Cardiac muscle cell (in vitro differentiated cells and primary cell): Measurements from ENCODE around the gene DNAJB12. TPM values are rescaled to one million over a fixed set of nuclear protein-coding genes. Genes with fewer than 3 reads are reported as not detected.
A peak's percentile ranks its signal among the peaks of the same experiment; 100 is the strongest.
"Not testable (repeated sequence)": the region's sequence is repeated elsewhere in the genome, so short reads cannot be mapped to it uniquely, and the experiment has no call there.

Experiments
- DNase-seq, 2 donors: peaks; one replicate each; pipeline versions ENCODE4 v3.0.0 to v3.0.0-alpha.2; 2010 to 2017; ENCODE audit warnings: low read depth in 1 of 2, low spot score in 1 of 2
- H3K27ac ChIP-seq: fragments of 200-600 bp; sonication (generic); 2 replicates; pipeline ENCODE4 v1.5.1; 2016
- H3K27me3 ChIP-seq: fragments of 200-600 bp; sonication (generic); 2 replicates; pipeline ENCODE4 v1.6.0; 2016; ENCODE audit warnings: control low read depth
- H3K36me3 ChIP-seq: fragments of 200-600 bp; sonication (generic); 2 replicates; pipeline ENCODE4 v1.5.1; 2016; ENCODE audit warnings: control low read depth
- H3K4me1 ChIP-seq: fragments of 200-600 bp; sonication (generic); 2 replicates; pipeline ENCODE4 v1.8.1; 2017; ENCODE audit warnings: low read depth, mild to moderate bottlenecking, mixed run types
- H3K4me3 ChIP-seq: fragments of 200-600 bp; sonication (generic); 2 replicates; pipeline ENCODE4 v1.5.1; 2016; ENCODE audit warnings: mild to moderate bottlenecking
- H3K9me3 ChIP-seq: fragments of 200-600 bp; sonication (generic); 2 replicates; pipeline ENCODE4 v1.5.1; 2017; ENCODE audit warnings: low read depth, mild to moderate bottlenecking, control low read depth
- polyA plus RNA-seq: library from polyadenylated mRNA; unstranded; fragments of >200 nt; fragmentation: Nextera tagmentation; extraction: Ambion mirVana; gene quantifications from 2 replicates; pipeline ENCODE4 v1.2.1, GENCODE V29; 2016
- total RNA-seq: library from RNA; depleted of rRNA; stranded (reverse); fragments of >200 nt; gene quantifications from 2 replicates; pipeline ENCODE4 v1.2.3, GENCODE V29; 2016
- TF ChIP-seq, protein P1 (sequence below): IDR thresholded peaks from 2 replicates; pipeline ENCODE4 v1.5.1; 2012; ENCODE audit warnings: low read depth, mild to moderate bottlenecking, low read length

DNAJB12 gene
- total and polyA plus RNA-seq, 2 experiments from 2014 or later = 23.8 to 32.0 TPM

GRCh38 chr10:72353028-72353964, 1.4 kb downstream of the DNAJB12 start:
- TF ChIP-seq, protein P1, sequence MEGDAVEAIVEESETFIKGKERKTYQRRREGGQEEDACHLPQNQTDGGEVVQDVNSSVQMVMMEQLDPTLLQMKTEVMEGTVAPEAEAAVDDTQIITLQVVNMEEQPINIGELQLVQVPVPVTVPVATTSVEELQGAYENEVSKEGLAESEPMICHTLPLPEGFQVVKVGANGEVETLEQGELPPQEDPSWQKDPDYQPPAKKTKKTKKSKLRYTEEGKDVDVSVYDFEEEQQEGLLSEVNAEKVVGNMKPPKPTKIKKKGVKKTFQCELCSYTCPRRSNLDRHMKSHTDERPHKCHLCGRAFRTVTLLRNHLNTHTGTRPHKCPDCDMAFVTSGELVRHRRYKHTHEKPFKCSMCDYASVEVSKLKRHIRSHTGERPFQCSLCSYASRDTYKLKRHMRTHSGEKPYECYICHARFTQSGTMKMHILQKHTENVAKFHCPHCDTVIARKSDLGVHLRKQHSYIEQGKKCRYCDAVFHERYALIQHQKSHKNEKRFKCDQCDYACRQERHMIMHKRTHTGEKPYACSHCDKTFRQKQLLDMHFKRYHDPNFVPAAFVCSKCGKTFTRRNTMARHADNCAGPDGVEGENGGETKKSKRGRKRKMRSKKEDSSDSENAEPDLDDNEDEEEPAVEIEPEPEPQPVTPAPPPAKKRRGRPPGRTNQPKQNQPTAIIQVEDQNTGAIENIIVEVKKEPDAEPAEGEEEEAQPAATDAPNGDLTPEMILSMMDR = no peak
- Histone ChIP-seq H3K4me3 (peak overlapping the region; percentile 77), H3K9me3 (no peaks in the 10 kb centered on the region), H3K27me3 (no peaks in the 10 kb centered on the region), H3K4me1 (peaks cover 7% of the 10 kb centered on the region), H3K36me3 (no peaks in the 10 kb centered on the region), H3K27ac (peak overlapping the region; percentile 98)
- peak; percentile 30 to 48 for DNase-seq

DNA sequence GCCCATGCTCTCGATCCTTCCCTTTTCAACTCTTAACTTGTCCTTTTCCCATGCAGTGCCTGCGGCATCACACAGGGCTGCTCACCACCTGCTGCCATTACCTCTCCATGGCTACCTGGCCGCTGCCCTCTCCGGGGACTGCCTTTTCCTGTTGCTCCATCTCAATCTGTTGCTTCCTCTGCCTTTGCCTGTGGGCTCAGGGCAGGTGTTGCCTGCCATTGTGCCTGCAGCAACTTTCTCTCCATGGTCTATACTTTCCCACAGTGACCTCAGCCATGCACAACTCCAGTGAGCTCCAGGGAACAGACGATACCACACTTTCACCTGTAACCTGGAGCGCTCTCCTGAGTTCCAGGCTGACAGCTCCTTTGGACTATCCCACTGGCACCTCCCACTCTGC, 3.2 kb downstream of the DNAJB12 start:
- H3K4me1 ChIP-seq = peaks cover 7% of the 10 kb centered on the region
- TF ChIP-seq, protein P1 = no peak
- H3K9me3 ChIP-seq = no peaks in the 10 kb centered on the region
- H3K4me3 ChIP-seq = no peak overlapping the region
- H3K27me3 ChIP-seq = no peaks in the 10 kb centered on the region
- no peak for DNase-seq
- no peak overlapping the region for H3K27ac ChIP-seq
- H3K36me3 ChIP-seq = no peaks in the 10 kb centered on the region

DNA sequence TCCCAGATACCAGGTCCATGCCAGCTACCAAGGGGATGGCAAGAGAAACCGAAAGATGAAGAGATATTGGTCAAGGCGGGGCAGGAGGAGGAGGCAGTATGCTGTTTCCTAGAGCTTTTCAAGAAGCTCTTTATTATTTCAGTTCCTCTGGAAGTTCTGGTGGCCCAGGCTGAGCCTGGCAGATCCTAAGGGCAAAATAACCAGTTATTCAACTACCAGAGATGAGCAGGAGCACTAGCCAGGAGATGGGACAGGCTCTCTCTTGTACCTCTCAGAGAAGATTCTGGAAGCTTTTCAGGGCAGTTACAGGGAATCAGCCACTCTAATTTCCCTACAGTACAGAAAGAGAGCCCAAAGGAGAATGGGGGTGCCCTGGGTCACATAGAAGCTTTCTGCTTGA, 5.3 kb downstream of the DNAJB12 start:
- Histone ChIP-seq H3K36me3 (no peaks in the 10 kb centered on the region), H3K9me3 (no peaks in the 10 kb centered on the region), H3K27me3 (no peaks in the 10 kb centered on the region), H3K4me1 (peaks cover 7% of the 10 kb centered on the region), H3K27ac (no peak overlapping the region), H3K4me3 (no peak overlapping the region)
- DNase-seq = no peak
- TF ChIP-seq, protein P1 = no peak

DNA sequence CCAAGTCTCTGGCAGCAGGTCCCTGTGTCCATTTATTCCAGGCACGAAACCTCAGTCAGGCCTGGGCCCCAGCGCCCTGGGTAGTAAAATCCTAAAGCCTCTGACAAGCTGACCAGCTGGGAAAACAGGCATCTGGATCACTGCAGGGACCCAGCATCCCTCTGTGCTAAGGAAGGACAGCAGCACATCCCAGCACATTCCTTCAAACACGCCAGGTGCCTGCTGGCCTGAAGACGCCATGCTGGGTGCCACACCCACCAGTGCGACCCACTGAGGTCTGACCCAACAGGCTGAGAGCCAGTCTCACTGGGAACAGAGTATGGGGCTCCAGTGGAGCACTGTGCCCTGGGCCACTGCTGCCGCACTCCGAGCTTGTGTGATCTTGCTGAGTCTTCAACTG, 6.4 kb downstream of the DNAJB12 start:
- Histone ChIP-seq H3K36me3 (no peaks in the 10 kb centered on the region), H3K4me3 (no peak overlapping the region), H3K4me1 (peaks cover 5% of the 10 kb centered on the region), H3K27me3 (no peaks in the 10 kb centered on the region), H3K27ac (no peak overlapping the region), H3K9me3 (no peaks in the 10 kb centered on the region)
- no peak for DNase-seq
- TF ChIP-seq, protein P1 = no peak

DNA sequence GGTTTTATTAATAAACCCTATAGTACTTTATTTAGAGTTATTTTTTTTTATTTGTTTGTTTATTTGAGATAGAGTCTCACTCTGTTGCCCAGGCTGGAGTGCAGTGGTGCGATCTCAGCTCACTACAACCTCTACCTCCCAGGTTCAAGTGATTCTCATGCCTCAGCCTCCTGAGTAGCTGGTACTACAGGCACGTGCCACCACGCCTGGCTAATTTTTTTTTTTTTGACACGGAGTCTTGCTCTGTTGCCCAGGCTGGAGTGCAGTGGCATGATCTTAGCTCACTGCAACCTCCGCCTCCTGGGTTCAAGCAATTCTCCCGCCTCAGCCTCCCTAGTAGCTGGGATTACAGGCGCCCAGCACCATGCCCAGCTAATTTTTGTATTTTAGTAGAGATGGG, 8.6 kb downstream of the DNAJB12 start:
- not testable (repeated sequence) for H3K4me3 ChIP-seq

DNA sequence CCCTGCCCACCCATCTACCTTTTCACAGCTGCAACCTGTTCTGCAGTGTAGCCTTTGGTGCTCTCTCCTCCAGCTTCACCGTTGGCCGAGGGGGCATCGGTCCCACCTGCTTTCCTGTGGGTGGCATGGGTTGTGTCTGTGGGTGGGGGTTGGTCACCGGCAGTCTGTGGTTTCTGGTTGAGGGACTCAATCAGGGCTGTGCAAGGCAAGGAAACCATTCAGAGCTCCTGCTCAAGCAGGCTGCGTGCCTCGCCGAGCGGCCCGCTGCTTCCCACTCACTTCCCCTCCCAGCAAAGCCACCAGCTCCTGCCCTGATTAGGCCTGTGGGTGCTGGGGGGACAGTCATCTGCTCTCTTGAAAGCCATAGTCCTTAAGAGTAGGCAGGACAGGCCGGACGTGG, 9.8 kb downstream of the DNAJB12 start:
- H3K36me3 ChIP-seq = peaks cover 3% of the 10 kb centered on the region

More for the DNA sequence above, 8.6 kb downstream of the DNAJB12 start:
- H3K4me1 ChIP-seq, H3K27ac ChIP-seq, H3K27me3 ChIP-seq, DNase-seq, H3K9me3 ChIP-seq, H3K36me3 ChIP-seq: not testable (repeated sequence)

More for the DNA sequence above, 9.8 kb downstream of the DNAJB12 start:
- Histone ChIP-seq H3K4me3 (no peak overlapping the region), H3K4me1 (no peaks in the 10 kb centered on the region), H3K27ac (no peak overlapping the region), H3K9me3 (no peaks in the 10 kb centered on the region), H3K27me3 (no peaks in the 10 kb centered on the region)
- no peak for DNase-seq
- TF ChIP-seq, protein P1 = no peak
